Gastrocnemius medialis (tissue), 4 donors: ENCODE results near the gene ATP7B.

Experiments
- POLR2A ChIP-seq, 2 donors: fragments of 450-650 bp; IDR thresholded peaks; one replicate each; pipeline ENCODE4 v1.6.1; 2017; ENCODE audit warnings: antibody characterized with exemption in 2 of 2, mild to moderate bottlenecking in 2 of 2, moderate library complexity in 2 of 2
- TF ChIP-seq, protein P1 (sequence below), 5 experiments: fragments of 450-650 bp in 3 of 5; fragments of 200-600 bp in 2 of 5; sonication (generic) in 2 of 5; IDR thresholded peaks in 4 of 5; conservative IDR thresholded peaks in 1 of 5; 1 replicate in 4 of 5; 2 replicates in 1 of 5; pipeline ENCODE4 v1.5.1; 2016 to 2019; ENCODE audit warnings: antibody characterized with exemption in 5 of 5, mild to moderate bottlenecking in 3 of 5, moderate library complexity in 3 of 5

DNA sequence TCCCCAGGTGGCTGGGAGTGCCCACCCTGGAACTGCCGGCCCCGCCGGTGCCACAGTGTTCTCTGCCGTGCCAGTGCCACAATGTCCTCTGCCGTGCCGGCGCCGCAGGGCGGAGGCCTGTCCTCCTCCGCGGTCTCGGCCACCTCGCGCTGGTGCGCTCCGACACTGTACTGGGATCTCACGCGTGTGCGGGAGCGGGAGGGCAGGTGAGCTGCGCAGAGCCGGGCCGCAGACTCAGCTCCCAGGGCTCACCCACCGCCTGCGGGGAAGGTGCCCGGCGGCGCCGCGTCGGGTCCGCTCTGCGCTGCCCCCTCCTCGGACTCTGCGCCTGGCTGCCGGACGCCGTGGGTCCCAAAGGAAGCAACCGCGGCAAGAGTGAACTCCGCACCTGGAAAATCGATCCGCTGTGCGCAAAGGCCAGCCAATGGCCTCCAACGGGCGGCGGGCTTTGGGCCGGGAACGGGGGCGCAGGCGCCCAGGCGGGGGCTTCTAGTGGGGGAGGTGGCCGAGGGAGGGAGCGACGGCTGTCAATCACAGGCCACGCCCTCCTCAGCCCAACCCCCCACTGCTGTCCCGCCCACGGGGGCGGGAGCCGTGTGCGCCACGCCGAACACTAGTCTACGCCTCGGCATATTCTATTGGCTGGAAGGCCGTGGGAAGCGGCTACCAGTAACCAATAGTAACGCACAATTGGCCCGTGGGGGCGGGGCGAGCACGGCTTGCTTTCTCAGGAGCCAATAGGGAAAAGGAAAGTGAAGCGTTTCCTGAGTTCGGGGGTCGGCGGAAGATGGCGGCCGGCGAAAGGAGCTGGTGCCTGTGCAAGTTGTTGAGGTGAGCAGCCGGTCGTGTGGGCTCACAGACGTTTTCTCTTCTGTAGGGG, 622 bp upstream of the ATP7B start, which contains the start of gene ALG11:
- TF ChIP-seq, protein P1, sequence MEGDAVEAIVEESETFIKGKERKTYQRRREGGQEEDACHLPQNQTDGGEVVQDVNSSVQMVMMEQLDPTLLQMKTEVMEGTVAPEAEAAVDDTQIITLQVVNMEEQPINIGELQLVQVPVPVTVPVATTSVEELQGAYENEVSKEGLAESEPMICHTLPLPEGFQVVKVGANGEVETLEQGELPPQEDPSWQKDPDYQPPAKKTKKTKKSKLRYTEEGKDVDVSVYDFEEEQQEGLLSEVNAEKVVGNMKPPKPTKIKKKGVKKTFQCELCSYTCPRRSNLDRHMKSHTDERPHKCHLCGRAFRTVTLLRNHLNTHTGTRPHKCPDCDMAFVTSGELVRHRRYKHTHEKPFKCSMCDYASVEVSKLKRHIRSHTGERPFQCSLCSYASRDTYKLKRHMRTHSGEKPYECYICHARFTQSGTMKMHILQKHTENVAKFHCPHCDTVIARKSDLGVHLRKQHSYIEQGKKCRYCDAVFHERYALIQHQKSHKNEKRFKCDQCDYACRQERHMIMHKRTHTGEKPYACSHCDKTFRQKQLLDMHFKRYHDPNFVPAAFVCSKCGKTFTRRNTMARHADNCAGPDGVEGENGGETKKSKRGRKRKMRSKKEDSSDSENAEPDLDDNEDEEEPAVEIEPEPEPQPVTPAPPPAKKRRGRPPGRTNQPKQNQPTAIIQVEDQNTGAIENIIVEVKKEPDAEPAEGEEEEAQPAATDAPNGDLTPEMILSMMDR (IDR thresholded peaks at IDR 0.05 in 4 of 5, conservative IDR thresholded peaks at IDR 0.05 in 1 of 5), result peak in 1 of 5 experiments; percentile 23
- peak; percentile 44 to 64 for TF ChIP-seq POLR2A (IDR thresholded peaks at IDR 0.05)
